CD8-positive, alpha-beta memory T cell (primary cell): ENCODE data around the gene CTNNBL1. TPM values are rescaled to one million over a fixed set of nuclear protein-coding genes. Genes with fewer than 3 reads are reported as not detected.

Experiments
- CTCF ChIA-PET: fragments of 350-600 bp; sonication (Branson Sonifier 250); formaldehyde crosslinking; loops from one replicate; lab custom pipeline; 2021; ENCODE audit warnings: antibody characterized with exemption; lab: Charles Lee
- POLR2A ChIA-PET: fragments of 350-600 bp; sonication (Branson Sonifier 250); formaldehyde crosslinking; loops from one replicate; lab custom pipeline; 2021; ENCODE audit warnings: antibody characterized with exemption; lab: Charles Lee
- DNase-seq, 5 donors: peaks; one replicate each; pipeline versions ENCODE4 v3.0.0 to v3.0.0-alpha.2; 2020 to 2022; ENCODE audit warnings: mixed read lengths in 1 of 5
- H3K27ac ChIP-seq: one replicate; pipeline ENCODE4 v1.7.0; 2013; ENCODE audit warnings: low read depth, mild to moderate bottlenecking, low read length, moderate library complexity
- H3K27me3 ChIP-seq: 2 replicates; pipeline ENCODE4 v1.7.0; 2013; ENCODE audit warnings: low read length, mild to moderate bottlenecking; ENCODE audit not compliant: insufficient read depth, poor library complexity, severe bottlenecking
- H3K36me3 ChIP-seq: 2 replicates; pipeline ENCODE4 v1.7.0; 2013; ENCODE audit warnings: mild to moderate bottlenecking, low read length, moderate library complexity; ENCODE audit not compliant: insufficient read depth
- H3K4me1 ChIP-seq: 2 replicates; pipeline ENCODE4 v1.7.0; 2013; ENCODE audit warnings: mild to moderate bottlenecking, low read length, moderate library complexity; ENCODE audit not compliant: insufficient read depth
- H3K4me3 ChIP-seq: 2 replicates; pipeline ENCODE4 v1.7.0; 2013; ENCODE audit warnings: mild to moderate bottlenecking, low read length
- H3K9me3 ChIP-seq: 2 replicates; pipeline ENCODE4 v1.7.0; 2013; ENCODE audit warnings: mild to moderate bottlenecking, low read length
- H3K27ac Mint-ChIP-seq, 8 donors: one replicate each; pipeline ENCODE4 v1.8.0; 2020 to 2021; ENCODE audit warnings: mixed read lengths in 8 of 8, mild to moderate bottlenecking in 6 of 8, inconsistent platforms in 3 of 8, moderate library complexity in 3 of 8
- H3K27me3 Mint-ChIP-seq, 2 donors: one replicate each; pipeline ENCODE4 v1.8.0; 2020 to 2021; ENCODE audit warnings: mixed read lengths in 2 of 2, mild to moderate bottlenecking in 1 of 2, moderate library complexity in 1 of 2
- H3K36me3 Mint-ChIP-seq, 3 donors: one replicate each; pipeline ENCODE4 v1.8.0; 2020 to 2021; ENCODE audit warnings: mixed read lengths in 3 of 3, inconsistent platforms in 1 of 3, mild to moderate bottlenecking in 1 of 3
- H3K4me1 Mint-ChIP-seq, 3 donors: one replicate each; pipeline ENCODE4 v1.8.0; 2020 to 2021; ENCODE audit warnings: mixed read lengths in 3 of 3, inconsistent platforms in 1 of 3, mild to moderate bottlenecking in 1 of 3
- H3K4me3 Mint-ChIP-seq, 7 donors: one replicate each; pipeline ENCODE4 v1.8.0; 2020 to 2021; ENCODE audit warnings: mixed read lengths in 7 of 7, mild to moderate bottlenecking in 6 of 7, moderate library complexity in 4 of 7, inconsistent platforms in 2 of 7
- H3K9me3 Mint-ChIP-seq, 5 donors: one replicate each; pipeline ENCODE4 v1.8.0; 2020 to 2022; ENCODE audit warnings: mixed read lengths in 5 of 5, mild to moderate bottlenecking in 3 of 5, moderate library complexity in 2 of 5, inconsistent platforms in 1 of 5
- polyA plus RNA-seq: library from polyadenylated mRNA; unstranded; fragments of 300-500 nt; fragmentation: Illumina TruSeq; gene quantifications from one replicate; pipeline ENCODE4 v1.2.3, GENCODE V29; 2021
- total RNA-seq, 2 experiments: library from RNA; stranded (reverse); gene quantifications; one replicate each; pipeline ENCODE4 v1.2.3, GENCODE V29; 2021

Gene CTNNBL1
- total RNA-seq (10 to 100 TPM; 86.8 to 88.9 TPM), polyA plus RNA-seq (97.8 TPM)

- peaks cover 0 to 19% (median 0%) of the 10 kb centered on the region in 3 donors for H3K36me3 Mint-ChIP-seq
- H3K4me3 ChIP-seq = peak within 1 kb of the TSS; percentile 93
- CTCF ChIA-PET = no interaction called here
- peak within 1 kb of the TSS; percentile 87 to 98 (median 93) for H3K27ac Mint-ChIP-seq
- peaks cover 28 to 48% (median 47%) of the 10 kb centered on the region in 3 donors for H3K4me1 Mint-ChIP-seq
- H3K27ac ChIP-seq = peak within 1 kb of the TSS; percentile 76
- POLR2A ChIA-PET = no interaction called here
- peaks cover under 1% of the 10 kb centered on the region for H3K27me3 ChIP-seq
- peak within 1 kb of the TSS; percentile 94 to 99 (median 97) for H3K4me3 Mint-ChIP-seq
- H3K9me3 Mint-ChIP-seq = no peaks in the 10 kb centered on the region
- peak; percentile 92 to 97 (median 94) for DNase-seq
- peaks cover 14% of the 10 kb centered on the region for H3K4me1 ChIP-seq
- H3K9me3 ChIP-seq = no peaks in the 10 kb centered on the region
- peaks cover 5 to 19% of the 10 kb centered on the region in 2 donors for H3K27me3 Mint-ChIP-seq
- no peaks in the 10 kb centered on the region for H3K36me3 ChIP-seq
These were observed at the start of gene CTNNBL1 for GRCh38 chr20:37693635-37694626. Gene CTNNBL1, plus strand, starts transcription at chr20:37694030. Its CDS starts 93 bp downstream, at chr20:37694123.

- no peaks in the 10 kb centered on the region for H3K9me3 Mint-ChIP-seq
These were observed 49.2 kb upstream of the CTNNBL1 start for GRCh38 chr20:37644605-37645004.

GRCh38 chr20:37647946-37648345 lies 45.9 kb upstream of the CTNNBL1 start:
- H3K27ac Mint-ChIP-seq = peak overlapping the region in 1 of 8 donors; percentile 61
- CTCF ChIA-PET = no interaction called here

More at GRCh38 chr20:37644605-37645004, 49.2 kb upstream of the CTNNBL1 start:
- Histone ChIP-seq H3K9me3 (no peaks in the 10 kb centered on the region), H3K4me3 (no peak overlapping the region), H3K27ac (no peak overlapping the region), H3K36me3 (no peaks in the 10 kb centered on the region), H3K4me1 (no peaks in the 10 kb centered on the region), H3K27me3 (no peaks in the 10 kb centered on the region)
- Mint-ChIP-seq H3K4me3 (no peak overlapping the region), H3K36me3 (no peaks in the 10 kb centered on the region), H3K27ac (no peak overlapping the region), H3K27me3 (peaks cover 26 to 67% of the 10 kb centered on the region in 2 donors), H3K4me1 (no peaks in the 10 kb centered on the region)
- DNase-seq = no peak
- ChIA-PET CTCF (interaction anchor here (0.7 kb wide), 1 partner anchor 80 kb away, joined by 3 read pairs; no protein-coding TSS in a partner anchor), POLR2A (no interaction called here)

GRCh38 chr20:37649017-37649416 lies 44.8 kb upstream of the CTNNBL1 start:
- Mint-ChIP-seq H3K9me3 (no peaks in the 10 kb centered on the region), H3K36me3 (no peaks in the 10 kb centered on the region), H3K27ac (no peak overlapping the region), H3K4me1 (no peaks in the 10 kb centered on the region), H3K27me3 (peaks cover 13 to 56% of the 10 kb centered on the region in 2 donors), H3K4me3 (no peak overlapping the region)
- no peaks in the 10 kb centered on the region for H3K36me3 ChIP-seq
- CTCF ChIA-PET = no interaction called here
- no peaks in the 10 kb centered on the region for H3K4me1 ChIP-seq
- H3K9me3 ChIP-seq = no peaks in the 10 kb centered on the region
- no peak overlapping the region for H3K27ac ChIP-seq
- no peak overlapping the region for H3K4me3 ChIP-seq
- POLR2A ChIA-PET = no interaction called here
- peaks cover 14% of the 10 kb centered on the region for H3K27me3 ChIP-seq
- no peak for DNase-seq

More at GRCh38 chr20:37647946-37648345, 45.9 kb upstream of the CTNNBL1 start:
- Histone ChIP-seq H3K4me3 (no peak overlapping the region), H3K27me3 (peaks cover 14% of the 10 kb centered on the region), H3K9me3 (no peaks in the 10 kb centered on the region), H3K4me1 (no peaks in the 10 kb centered on the region), H3K36me3 (no peaks in the 10 kb centered on the region), H3K27ac (no peak overlapping the region)
- POLR2A ChIA-PET = no interaction called here
- Mint-ChIP-seq H3K36me3 (no peaks in the 10 kb centered on the region), H3K4me1 (no peaks in the 10 kb centered on the region), H3K9me3 (no peaks in the 10 kb centered on the region), H3K27me3 (peaks cover 13 to 57% of the 10 kb centered on the region in 2 donors), H3K4me3 (no peak overlapping the region)
- no peak for DNase-seq

GRCh38 chr20:37649676-37650370 lies 44.0 kb upstream of the CTNNBL1 start:
- H3K27ac Mint-ChIP-seq = no peak overlapping the region
- no peaks in the 10 kb centered on the region for H3K36me3 Mint-ChIP-seq
- H3K4me3 ChIP-seq = no peak overlapping the region
- H3K27me3 ChIP-seq = peaks cover 14% of the 10 kb centered on the region
- no peak overlapping the region for H3K27ac ChIP-seq
- CTCF ChIA-PET = no interaction called here
- H3K9me3 ChIP-seq = no peaks in the 10 kb centered on the region
- no peaks in the 10 kb centered on the region for H3K4me1 Mint-ChIP-seq
- DNase-seq = no peak
- H3K4me1 ChIP-seq = no peaks in the 10 kb centered on the region
- POLR2A ChIA-PET = no interaction called here
- no peaks in the 10 kb centered on the region for H3K9me3 Mint-ChIP-seq
- H3K36me3 ChIP-seq = no peaks in the 10 kb centered on the region
- H3K4me3 Mint-ChIP-seq = no peak overlapping the region
- H3K27me3 Mint-ChIP-seq = peaks cover 13 to 48% of the 10 kb centered on the region in 2 donors

- CTCF ChIA-PET = no interaction called here
- peaks cover 9 to 41% of the 10 kb centered on the region in 2 donors for H3K27me3 Mint-ChIP-seq
These were observed 43.2 kb upstream of the CTNNBL1 start for GRCh38 chr20:37650661-37651060.

GRCh38 chr20:37651932-37652331 lies 41.9 kb upstream of the CTNNBL1 start:
- Histone ChIP-seq H3K4me3 (no peak overlapping the region), H3K4me1 (no peaks in the 10 kb centered on the region), H3K9me3 (no peaks in the 10 kb centered on the region), H3K27ac (no peak overlapping the region), H3K36me3 (no peaks in the 10 kb centered on the region), H3K27me3 (peaks cover 14% of the 10 kb centered on the region)
- no peaks in the 10 kb centered on the region for H3K4me1 Mint-ChIP-seq
- DNase-seq = peak in 1 of 5 donors; percentile 6
- no peaks in the 10 kb centered on the region for H3K9me3 Mint-ChIP-seq
- peaks cover 7 to 38% of the 10 kb centered on the region in 2 donors for H3K27me3 Mint-ChIP-seq
- no peak overlapping the region for H3K27ac Mint-ChIP-seq
- no peaks in the 10 kb centered on the region for H3K36me3 Mint-ChIP-seq
- CTCF ChIA-PET = no interaction called here
- POLR2A ChIA-PET = no interaction called here
- no peak overlapping the region for H3K4me3 Mint-ChIP-seq

More at GRCh38 chr20:37650661-37651060, 43.2 kb upstream of the CTNNBL1 start:
- no peaks in the 10 kb centered on the region for H3K9me3 Mint-ChIP-seq
- no peak overlapping the region for H3K4me3 ChIP-seq
- no peaks in the 10 kb centered on the region for H3K36me3 Mint-ChIP-seq
- no peaks in the 10 kb centered on the region for H3K4me1 ChIP-seq
- peaks cover 14% of the 10 kb centered on the region for H3K27me3 ChIP-seq
- H3K27ac Mint-ChIP-seq = no peak overlapping the region
- H3K4me3 Mint-ChIP-seq = no peak overlapping the region
- H3K27ac ChIP-seq = no peak overlapping the region
- no peaks in the 10 kb centered on the region for H3K36me3 ChIP-seq
- H3K9me3 ChIP-seq = no peaks in the 10 kb centered on the region
- H3K4me1 Mint-ChIP-seq = no peaks in the 10 kb centered on the region
- no peak for DNase-seq
- POLR2A ChIA-PET = no interaction called here

GRCh38 chr20:37656945-37657344 lies 36.9 kb upstream of the CTNNBL1 start:
- Histone ChIP-seq H3K9me3 (no peaks in the 10 kb centered on the region), H3K36me3 (no peaks in the 10 kb centered on the region), H3K4me3 (no peak overlapping the region), H3K27me3 (no peaks in the 10 kb centered on the region), H3K27ac (no peak overlapping the region), H3K4me1 (no peaks in the 10 kb centered on the region)
- Mint-ChIP-seq H3K4me3 (no peak overlapping the region), H3K4me1 (no peaks in the 10 kb centered on the region), H3K9me3 (no peaks in the 10 kb centered on the region), H3K36me3 (no peaks in the 10 kb centered on the region), H3K27ac (peak overlapping the region in 1 of 8 donors; percentile 2), H3K27me3 (peaks cover 8 to 13% of the 10 kb centered on the region in 2 donors)
- DNase-seq = no peak
- ChIA-PET CTCF (no interaction called here), POLR2A (no interaction called here)
